ENCODE results near the gene POMT1.
"Not testable (repeated sequence)": the region's sequence is repeated elsewhere in the genome, so short reads cannot be mapped to it uniquely, and the experiment has no call there.

The POMT1 gene

GRCh38 chr9:131525643-131526565 is 23.2 kb downstream of the POMT1 start:
- no peak for DNase-seq

GRCh38 chr9:131528186-131528585 is 25.5 kb downstream of the POMT1 start:
- no peak for DNase-seq

- DNase-seq, result no peak
Measured at GRCh38 chr9:131528886-131529505, 26.3 kb downstream of the POMT1 start.

GRCh38 chr9:131529597-131530545 is 27.2 kb downstream of the POMT1 start:
- no peak for DNase-seq

GRCh38 chr9:131530546-131530919 is 27.8 kb downstream of the POMT1 start:
- DNase-seq, result peak; percentile 30

GRCh38 chr9:131530920-131531832 is 28.5 kb downstream of the POMT1 start, which contains the start of gene UCK1:
Gene UCK1 (minus strand): TSS chr9:131531263. CDS start chr9:131531174, 89 bp downstream.
- DNase-seq, result peak; percentile 81

- DNase-seq, result no peak
Measured at GRCh38 chr9:131534721-131535237, 32.1 kb downstream of the POMT1 start.

- DNase-seq, result no peak
Measured at GRCh38 chr9:131537946-131538345, 35.2 kb downstream of the POMT1 start.

- DNase-seq, result no peak
Measured at GRCh38 chr9:131539223-131539923, 36.7 kb downstream of the POMT1 start.

GRCh38 chr9:131543141-131543540 is 40.4 kb downstream of the POMT1 start:
- no peak for DNase-seq

- no peak for DNase-seq
Measured at GRCh38 chr9:131545003-131545785, 42.5 kb downstream of the POMT1 start, which contains the start of gene PRRT1B. Gene PRRT1B (plus strand): TSS chr9:131545523. CDS start chr9:131545616, 93 bp downstream.

GRCh38 chr9:131545786-131546335 is 43.1 kb downstream of the POMT1 start:
- DNase-seq, result no peak

- DNase-seq, result peak; percentile 15
Measured at GRCh38 chr9:131546336-131547084, 43.8 kb downstream of the POMT1 start.

- DNase-seq, result not testable (repeated sequence)
Measured at GRCh38 chr9:131549186-131549585, 46.5 kb downstream of the POMT1 start.

GRCh38 chr9:131550465-131550864 is 47.7 kb downstream of the POMT1 start:
- not testable (repeated sequence) for DNase-seq

GRCh38 chr9:131552030-131552429 is 49.3 kb downstream of the POMT1 start:
- no peak for DNase-seq

GRCh38 chr9:131554087-131554842 is 51.5 kb downstream of the POMT1 start:
- no peak for DNase-seq

- no peak for DNase-seq
Measured at GRCh38 chr9:131554843-131555351, 52.2 kb downstream of the POMT1 start.

Measured in fibroblast of skin of right biceps (primary cell).